Right lobe of liver (tissue), 4 donors: ENCODE data around the gene UNC119.

Experiments used
- POLR2A ChIP-seq: fragments of 450-650 bp; IDR thresholded peaks from one replicate; pipeline ENCODE4 v1.6.1; 2017; ENCODE audit warnings: antibody characterized with exemption, mild to moderate bottlenecking
- TF ChIP-seq, protein P1 (sequence below), 4 donors: fragments of 200-600 bp in 3 of 4; fragments of 450-650 bp in 1 of 4; IDR thresholded peaks; one replicate each; pipeline versions ENCODE4 v1.5.1 to v1.8.0; 2016 to 2022; ENCODE audit warnings: antibody characterized with exemption in 4 of 4, mild to moderate bottlenecking in 2 of 4
- donor health status: DM: no; HTN: no; CAD: no.
- donor health status: DM: no; HTN: no; CAD: no.
- donor health status: DM: no; HTN: yes; CAD: no.

DNA sequence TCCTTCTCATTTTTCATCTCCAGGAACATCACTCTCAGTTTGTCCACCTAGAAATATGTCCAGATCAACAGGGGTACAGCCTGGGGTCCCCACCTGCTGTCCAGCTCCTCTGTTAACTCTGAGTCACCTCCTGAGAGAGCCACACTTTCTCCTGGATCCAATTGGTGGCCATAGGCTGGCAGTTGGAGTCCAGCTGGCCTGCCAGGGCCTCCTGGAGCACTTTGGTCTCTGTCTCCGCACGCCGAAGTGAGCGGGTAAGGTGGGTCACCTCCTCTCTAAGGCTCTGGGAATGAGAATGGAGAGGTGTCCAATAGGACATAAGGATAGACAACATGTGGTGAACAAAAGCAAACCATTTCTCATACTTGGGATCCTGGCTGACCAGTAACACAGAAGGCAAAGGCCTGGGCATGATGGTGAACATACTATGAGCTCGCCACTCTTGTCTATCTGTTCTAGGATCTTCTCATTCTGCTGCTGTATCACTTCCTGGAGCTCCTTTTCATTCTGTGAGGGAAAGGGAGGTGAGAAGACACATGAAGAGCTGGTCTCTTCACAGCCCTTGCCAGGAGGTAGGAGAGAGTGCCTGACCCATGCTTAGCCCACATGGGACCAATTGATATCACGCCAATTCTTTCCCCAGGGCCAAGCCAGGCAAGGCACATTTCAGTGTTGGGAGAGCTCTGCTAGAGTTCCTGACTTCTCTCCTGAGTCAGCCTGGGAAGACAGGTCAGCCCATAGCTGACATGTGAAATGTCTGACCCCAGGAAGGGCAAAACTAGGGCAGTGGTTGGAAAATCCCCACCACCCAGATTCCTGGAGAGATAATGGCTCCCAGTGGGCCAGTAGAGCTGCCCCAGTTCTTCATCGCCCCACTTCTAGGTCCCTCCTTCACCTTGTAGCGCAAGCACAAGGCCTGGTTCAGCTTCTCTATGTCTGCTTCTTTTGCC, 26.1 kb upstream of the UNC119 start:
- no peak for TF ChIP-seq POLR2A
- TF ChIP-seq, protein P1, sequence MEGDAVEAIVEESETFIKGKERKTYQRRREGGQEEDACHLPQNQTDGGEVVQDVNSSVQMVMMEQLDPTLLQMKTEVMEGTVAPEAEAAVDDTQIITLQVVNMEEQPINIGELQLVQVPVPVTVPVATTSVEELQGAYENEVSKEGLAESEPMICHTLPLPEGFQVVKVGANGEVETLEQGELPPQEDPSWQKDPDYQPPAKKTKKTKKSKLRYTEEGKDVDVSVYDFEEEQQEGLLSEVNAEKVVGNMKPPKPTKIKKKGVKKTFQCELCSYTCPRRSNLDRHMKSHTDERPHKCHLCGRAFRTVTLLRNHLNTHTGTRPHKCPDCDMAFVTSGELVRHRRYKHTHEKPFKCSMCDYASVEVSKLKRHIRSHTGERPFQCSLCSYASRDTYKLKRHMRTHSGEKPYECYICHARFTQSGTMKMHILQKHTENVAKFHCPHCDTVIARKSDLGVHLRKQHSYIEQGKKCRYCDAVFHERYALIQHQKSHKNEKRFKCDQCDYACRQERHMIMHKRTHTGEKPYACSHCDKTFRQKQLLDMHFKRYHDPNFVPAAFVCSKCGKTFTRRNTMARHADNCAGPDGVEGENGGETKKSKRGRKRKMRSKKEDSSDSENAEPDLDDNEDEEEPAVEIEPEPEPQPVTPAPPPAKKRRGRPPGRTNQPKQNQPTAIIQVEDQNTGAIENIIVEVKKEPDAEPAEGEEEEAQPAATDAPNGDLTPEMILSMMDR (IDR thresholded peaks at IDR 0.05), result no peak
